GM12872 (cell line): Measurements from ENCODE around the gene ADGRG3.

ENCODE experiments used
- TF ChIP-seq, protein P1 (sequence below): IDR thresholded peaks from 3 replicates; pipeline ENCODE4 v1.5.1; 2011; ENCODE audit warnings: low read depth, mild to moderate bottlenecking, low read length, moderate library complexity; ENCODE audit not compliant: insufficient read depth

The ADGRG3 gene

GRCh38 chr16:57690782-57691471, 22.8 kb downstream of the ADGRG3 start:
- TF ChIP-seq, protein P1, sequence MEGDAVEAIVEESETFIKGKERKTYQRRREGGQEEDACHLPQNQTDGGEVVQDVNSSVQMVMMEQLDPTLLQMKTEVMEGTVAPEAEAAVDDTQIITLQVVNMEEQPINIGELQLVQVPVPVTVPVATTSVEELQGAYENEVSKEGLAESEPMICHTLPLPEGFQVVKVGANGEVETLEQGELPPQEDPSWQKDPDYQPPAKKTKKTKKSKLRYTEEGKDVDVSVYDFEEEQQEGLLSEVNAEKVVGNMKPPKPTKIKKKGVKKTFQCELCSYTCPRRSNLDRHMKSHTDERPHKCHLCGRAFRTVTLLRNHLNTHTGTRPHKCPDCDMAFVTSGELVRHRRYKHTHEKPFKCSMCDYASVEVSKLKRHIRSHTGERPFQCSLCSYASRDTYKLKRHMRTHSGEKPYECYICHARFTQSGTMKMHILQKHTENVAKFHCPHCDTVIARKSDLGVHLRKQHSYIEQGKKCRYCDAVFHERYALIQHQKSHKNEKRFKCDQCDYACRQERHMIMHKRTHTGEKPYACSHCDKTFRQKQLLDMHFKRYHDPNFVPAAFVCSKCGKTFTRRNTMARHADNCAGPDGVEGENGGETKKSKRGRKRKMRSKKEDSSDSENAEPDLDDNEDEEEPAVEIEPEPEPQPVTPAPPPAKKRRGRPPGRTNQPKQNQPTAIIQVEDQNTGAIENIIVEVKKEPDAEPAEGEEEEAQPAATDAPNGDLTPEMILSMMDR = no peak

- TF ChIP-seq, protein P1 = no peak
Observed at GRCh38 chr16:57692636-57693035, 24.5 kb downstream of the ADGRG3 start.

DNA sequence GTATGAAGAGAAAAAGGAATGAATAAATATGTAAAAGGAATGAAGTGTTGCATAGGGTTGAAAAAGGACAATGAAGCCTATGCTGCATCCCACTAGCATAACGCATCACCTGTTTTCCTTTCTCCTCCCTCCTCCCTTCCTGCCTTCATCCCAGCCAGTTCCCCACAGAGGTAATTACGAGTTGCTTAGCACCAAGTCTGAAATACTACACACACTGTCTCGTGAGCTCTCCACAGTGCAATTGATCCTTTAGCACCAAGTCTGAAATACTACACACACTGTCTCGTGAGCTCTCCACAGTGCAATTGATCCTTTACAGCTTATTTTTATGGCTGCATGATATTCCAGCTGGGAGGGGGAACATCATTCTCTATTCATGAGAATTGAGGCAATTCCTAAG, 25.4 kb downstream of the ADGRG3 start:
- TF ChIP-seq, protein P1 = no peak

DNA sequence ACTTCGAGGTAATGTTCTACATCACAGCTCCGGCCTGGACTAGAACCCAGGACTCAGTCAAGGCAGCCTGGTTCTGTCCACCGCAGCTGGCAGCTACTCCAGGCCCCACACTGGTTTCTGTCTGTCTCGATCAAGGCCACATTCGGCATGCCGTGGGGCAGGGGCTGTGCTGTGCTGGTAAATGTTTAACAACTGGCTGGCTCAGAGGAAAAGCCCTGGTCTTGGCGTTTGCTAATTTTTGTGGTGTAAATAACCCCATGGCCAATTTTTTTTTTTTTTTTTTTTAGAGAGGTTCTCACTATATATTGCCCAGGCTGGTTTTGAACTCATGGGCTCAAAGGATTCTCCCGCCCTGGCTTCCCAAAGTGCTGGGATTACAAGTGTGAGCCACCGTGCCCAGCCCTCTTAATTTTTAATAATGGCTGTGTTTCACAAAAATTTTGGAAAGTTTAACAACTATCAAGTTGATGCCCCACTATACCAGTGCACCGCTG, 26.2 kb downstream of the ADGRG3 start:
- TF ChIP-seq, protein P1 = no peak

DNA sequence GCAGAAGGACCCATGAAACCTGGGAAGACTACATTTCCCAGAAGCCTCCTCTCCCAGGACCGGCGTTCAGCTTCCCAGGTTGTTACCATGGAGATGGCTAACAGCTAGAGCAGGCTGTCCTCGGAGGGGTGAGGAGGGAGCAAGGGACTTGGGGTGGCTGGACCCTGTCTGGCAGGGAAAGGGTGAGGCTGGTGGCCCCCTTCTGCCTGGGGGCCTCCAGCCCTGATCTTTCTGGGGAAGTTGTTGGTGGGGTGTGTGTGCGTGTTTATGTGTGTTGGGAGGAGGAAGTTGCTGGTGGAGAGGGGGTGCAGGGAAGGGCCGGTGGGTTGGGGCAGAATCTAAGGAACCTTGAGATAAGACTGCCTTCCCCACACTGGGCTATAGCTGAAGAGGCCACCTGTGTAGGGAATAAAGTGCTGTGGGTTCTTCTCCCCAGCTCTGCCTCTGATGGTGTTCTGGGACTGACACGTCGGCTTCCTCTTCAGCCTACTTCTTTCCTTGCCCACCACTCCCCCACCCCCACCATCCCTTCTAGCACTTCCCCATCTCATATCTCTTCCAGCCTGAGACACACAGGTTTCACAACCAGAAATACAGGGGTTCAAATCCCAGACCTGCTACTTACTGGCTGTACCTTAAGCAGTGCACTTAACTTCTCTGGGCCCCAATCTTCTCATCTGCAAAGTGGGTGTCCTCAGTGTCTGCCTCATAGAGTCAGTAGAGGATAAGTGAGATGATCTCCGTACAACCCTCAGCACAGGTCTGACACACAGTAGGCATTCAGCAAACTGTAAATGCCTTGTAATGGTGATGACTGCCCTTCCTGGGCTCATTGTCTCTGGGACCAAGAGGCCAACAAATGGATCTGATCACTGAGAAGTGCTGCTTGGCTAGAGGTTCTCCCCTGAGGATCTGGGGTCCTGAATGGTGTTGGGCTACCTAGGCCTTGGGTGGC, 26.9 kb downstream of the ADGRG3 start, which contains the start of gene DRC7:
Gene DRC7 (plus strand): TSS at position 82 of the 955 bp plus-strand sequence. CDS start 3,144 bp downstream, outside the sequence.
- TF ChIP-seq, protein P1 = no peak

- TF ChIP-seq, protein P1 = no peak
Observed at GRCh38 chr16:57695680-57696069, 27.6 kb downstream of the ADGRG3 start.

DNA sequence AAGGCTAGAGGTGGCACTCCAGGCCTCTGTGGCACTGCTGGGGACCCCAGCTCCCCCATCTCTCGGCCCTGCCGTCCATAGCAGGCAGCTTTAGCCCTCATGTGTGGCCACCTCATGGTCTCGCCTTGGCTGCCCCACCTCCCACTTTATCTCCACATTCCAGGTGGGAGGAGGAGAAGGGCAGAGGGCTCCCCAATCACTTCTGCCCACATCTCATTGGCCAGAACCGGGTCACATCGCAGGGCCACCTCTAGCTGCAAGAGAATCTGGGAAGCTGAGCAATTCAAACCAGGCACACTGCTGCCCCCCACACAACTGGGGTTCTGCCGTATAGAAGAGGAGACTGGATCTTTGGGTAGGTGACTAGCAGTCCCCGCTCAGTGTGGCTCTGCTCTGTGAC, 28.1 kb downstream of the ADGRG3 start:
- TF ChIP-seq, protein P1 = no peak
